Erythroblast (primary cell): ENCODE data around the gene LAMA4.

Source experiments
- GATA1 ChIP-seq: IDR thresholded peaks from 2 replicates; pipeline ENCODE4 v1.6.1; 2011; ENCODE audit warnings: low read depth, mild to moderate bottlenecking, control low read depth, low read length, moderate library complexity
- POLR2A ChIP-seq: IDR thresholded peaks from 2 replicates; pipeline ENCODE4 v1.6.1; 2011; ENCODE audit warnings: mild to moderate bottlenecking, low read length

GRCh38 chr6:112202639-112203341, 51.6 kb downstream of the LAMA4 start:
- TF ChIP-seq POLR2A (no peak), GATA1 (no peak)
